GM12891 (cell line): Measurements from ENCODE around the gene SLC6A11.

Experiments used
- PAX5 ChIP-seq: IDR thresholded peaks from 2 replicates; pipeline ENCODE4 v1.6.1; 2011; ENCODE audit warnings: low read length, moderate library complexity, mild to moderate bottlenecking; ENCODE audit not compliant: insufficient read depth, severe bottlenecking
- POLR2A ChIP-seq: IDR thresholded peaks from 2 replicates; pipeline ENCODE4 v1.6.1; 2011; ENCODE audit warnings: low read depth, low read length, control low read depth
- POLR2AphosphoS5 ChIP-seq: IDR thresholded peaks from 2 replicates; pipeline ENCODE4 v1.6.1; 2011; ENCODE audit warnings: low read depth, low read length, control low read depth
- POU2F2 ChIP-seq: IDR thresholded peaks from 2 replicates; pipeline ENCODE4 v1.6.1; 2011; ENCODE audit warnings: low read depth, mild to moderate bottlenecking, control low read depth, low read length, moderate library complexity
- SPI1 ChIP-seq: IDR thresholded peaks from 2 replicates; pipeline ENCODE4 v1.6.1; 2011; ENCODE audit warnings: low read depth, low read length, control low read depth
- TAF1 ChIP-seq: IDR thresholded peaks from 2 replicates; pipeline ENCODE4 v1.6.1; 2011; ENCODE audit warnings: low read depth, low read length, control low read depth

GRCh38 chr3:10955711-10956453, 139.9 kb downstream of the SLC6A11 start:
- TF ChIP-seq TAF1, result no peak
- TF ChIP-seq POLR2AphosphoS5, result no peak
- TF ChIP-seq POLR2A, result no peak
- TF ChIP-seq PAX5, result no peak
- TF ChIP-seq SPI1, result no peak
- no peak for TF ChIP-seq POU2F2
